Measurements from ENCODE around the gene SELENOV. TPM values are rescaled to one million over a fixed set of nuclear protein-coding genes. Genes with fewer than 3 reads are reported as not detected.

Gene SELENOV
- total and polyA plus RNA-seq, 9 of the 15 experiments (the other 6 are each of a cell fraction or from before 2014, with no cell fraction given), result 0.04 to 0.09 (median 0.06) TPM; not detected in 4

DNA sequence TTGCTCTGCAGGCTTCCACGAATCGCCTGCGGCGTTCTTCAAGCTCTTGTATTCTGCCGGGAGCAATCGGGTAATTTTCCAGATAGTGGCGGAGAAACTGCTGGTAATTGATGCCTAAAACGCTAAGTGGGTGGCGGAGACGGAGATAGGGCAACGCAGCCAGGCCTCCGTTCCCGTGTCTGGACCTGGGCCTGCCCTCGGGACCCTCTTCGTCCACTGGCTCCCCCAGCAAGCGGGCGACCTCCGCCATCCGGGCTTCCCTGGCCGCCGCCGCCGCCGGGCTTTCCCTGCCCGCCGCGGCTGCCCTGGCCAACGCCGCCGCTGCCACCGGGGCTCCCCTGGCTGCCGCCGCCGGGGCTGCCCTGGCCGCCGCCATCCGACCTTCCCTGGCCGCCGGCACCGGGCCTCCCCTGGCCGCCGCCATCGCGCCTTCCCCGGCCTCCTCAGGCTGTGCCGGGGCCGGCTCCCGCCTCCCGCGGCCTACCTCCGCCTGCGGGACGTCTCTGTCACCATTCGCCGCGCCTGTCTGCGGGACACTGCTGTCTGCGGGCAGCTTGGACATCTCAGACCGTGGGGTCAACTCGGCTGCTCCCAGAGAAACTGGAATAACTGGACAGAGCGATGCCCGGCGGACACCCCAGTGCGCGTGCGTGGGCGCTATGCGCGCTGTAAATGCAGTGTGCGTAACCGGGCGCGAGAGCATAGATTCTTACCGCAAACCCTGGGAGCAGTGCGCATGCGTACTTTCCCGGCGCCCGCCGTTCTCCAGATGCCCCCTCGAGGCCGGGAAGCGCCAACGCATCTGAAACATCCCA is 24.8 kb downstream of the SELENOV start, which contains the start of gene EID2 (continued):
- no peak for TF ChIP-seq FOXA3 (CRISPR knock-in tag; conservative IDR thresholded peaks at IDR 0.05 in 1 of 2, IDR thresholded peaks at IDR 0.05 in 1 of 2)
- peak; percentile 92 for TF ChIP-seq MEIS2 (IDR thresholded peaks at IDR 0.05; ENCODE audit: partially characterized antibody)
- peak; percentile 58 for TF ChIP-seq GTF2E2 (tag; IDR thresholded peaks at IDR 0.05)
- TF ChIP-seq KAT8 (IDR thresholded peaks at IDR 0.05; ENCODE audit: low read depth), result no peak
- TF ChIP-seq RFX5 (IDR thresholded peaks at IDR 0.05; ENCODE audit: low read depth, low read length), result no peak
- TF ChIP-seq, protein P1, sequence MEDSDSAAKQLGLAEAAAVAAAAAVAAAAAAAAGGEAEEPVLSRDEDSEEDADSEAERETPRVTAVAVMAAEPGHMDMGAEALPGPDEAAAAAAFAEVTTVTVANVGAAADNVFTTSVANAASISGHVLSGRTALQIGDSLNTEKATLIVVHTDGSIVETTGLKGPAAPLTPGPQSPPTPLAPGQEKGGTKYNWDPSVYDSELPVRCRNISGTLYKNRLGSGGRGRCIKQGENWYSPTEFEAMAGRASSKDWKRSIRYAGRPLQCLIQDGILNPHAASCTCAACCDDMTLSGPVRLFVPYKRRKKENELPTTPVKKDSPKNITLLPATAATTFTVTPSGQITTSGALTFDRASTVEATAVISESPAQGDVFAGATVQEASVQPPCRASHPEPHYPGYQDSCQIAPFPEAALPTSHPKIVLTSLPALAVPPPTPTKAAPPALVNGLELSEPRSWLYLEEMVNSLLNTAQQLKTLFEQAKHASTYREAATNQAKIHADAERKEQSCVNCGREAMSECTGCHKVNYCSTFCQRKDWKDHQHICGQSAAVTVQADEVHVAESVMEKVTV (CRISPR knock-in tag; IDR thresholded peaks at IDR 0.05), result no peak
- TF ChIP-seq KLF16 (IDR thresholded peaks at IDR 0.05), result peak; percentile 57; the same call in 1 of the 2 replicates
- TF ChIP-seq SNRNP70 (optimal IDR thresholded peaks at IDR 0.05; ENCODE audit: low read depth, low read length), result no peak
- TF ChIP-seq TEAD4 (IDR thresholded peaks at IDR 0.05; ENCODE audit: low read length), result peak; percentile 50; the same call in 1 of the 2 replicates
- TF ChIP-seq TEAD4 (CRISPR knock-in tag; IDR thresholded peaks at IDR 0.05; ENCODE audit: borderline replicate concordance), result no peak
- TF ChIP-seq, protein P2, sequence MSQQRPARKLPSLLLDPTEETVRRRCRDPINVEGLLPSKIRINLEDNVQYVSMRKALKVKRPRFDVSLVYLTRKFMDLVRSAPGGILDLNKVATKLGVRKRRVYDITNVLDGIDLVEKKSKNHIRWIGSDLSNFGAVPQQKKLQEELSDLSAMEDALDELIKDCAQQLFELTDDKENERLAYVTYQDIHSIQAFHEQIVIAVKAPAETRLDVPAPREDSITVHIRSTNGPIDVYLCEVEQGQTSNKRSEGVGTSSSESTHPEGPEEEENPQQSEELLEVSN (IDR thresholded peaks at IDR 0.05; ENCODE audit: borderline replicate concordance in 1 of 2, extremely low read depth in 1 of 2, insufficient read depth in 1 of 2, insufficient read length in 1 of 2, low read depth in 1 of 2, low read length in 1 of 2, poor library complexity in 1 of 2, severe bottlenecking in 1 of 2), result peak; percentile 67 to 68
- no peak for TF ChIP-seq HDAC2 (IDR thresholded peaks at IDR 0.05)
- TF ChIP-seq, protein P3, sequence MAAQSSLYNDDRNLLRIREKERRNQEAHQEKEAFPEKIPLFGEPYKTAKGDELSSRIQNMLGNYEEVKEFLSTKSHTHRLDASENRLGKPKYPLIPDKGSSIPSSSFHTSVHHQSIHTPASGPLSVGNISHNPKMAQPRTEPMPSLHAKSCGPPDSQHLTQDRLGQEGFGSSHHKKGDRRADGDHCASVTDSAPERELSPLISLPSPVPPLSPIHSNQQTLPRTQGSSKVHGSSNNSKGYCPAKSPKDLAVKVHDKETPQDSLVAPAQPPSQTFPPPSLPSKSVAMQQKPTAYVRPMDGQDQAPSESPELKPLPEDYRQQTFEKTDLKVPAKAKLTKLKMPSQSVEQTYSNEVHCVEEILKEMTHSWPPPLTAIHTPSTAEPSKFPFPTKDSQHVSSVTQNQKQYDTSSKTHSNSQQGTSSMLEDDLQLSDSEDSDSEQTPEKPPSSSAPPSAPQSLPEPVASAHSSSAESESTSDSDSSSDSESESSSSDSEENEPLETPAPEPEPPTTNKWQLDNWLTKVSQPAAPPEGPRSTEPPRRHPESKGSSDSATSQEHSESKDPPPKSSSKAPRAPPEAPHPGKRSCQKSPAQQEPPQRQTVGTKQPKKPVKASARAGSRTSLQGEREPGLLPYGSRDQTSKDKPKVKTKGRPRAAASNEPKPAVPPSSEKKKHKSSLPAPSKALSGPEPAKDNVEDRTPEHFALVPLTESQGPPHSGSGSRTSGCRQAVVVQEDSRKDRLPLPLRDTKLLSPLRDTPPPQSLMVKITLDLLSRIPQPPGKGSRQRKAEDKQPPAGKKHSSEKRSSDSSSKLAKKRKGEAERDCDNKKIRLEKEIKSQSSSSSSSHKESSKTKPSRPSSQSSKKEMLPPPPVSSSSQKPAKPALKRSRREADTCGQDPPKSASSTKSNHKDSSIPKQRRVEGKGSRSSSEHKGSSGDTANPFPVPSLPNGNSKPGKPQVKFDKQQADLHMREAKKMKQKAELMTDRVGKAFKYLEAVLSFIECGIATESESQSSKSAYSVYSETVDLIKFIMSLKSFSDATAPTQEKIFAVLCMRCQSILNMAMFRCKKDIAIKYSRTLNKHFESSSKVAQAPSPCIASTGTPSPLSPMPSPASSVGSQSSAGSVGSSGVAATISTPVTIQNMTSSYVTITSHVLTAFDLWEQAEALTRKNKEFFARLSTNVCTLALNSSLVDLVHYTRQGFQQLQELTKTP (IDR thresholded peaks at IDR 0.05; ENCODE audit: low read depth in 1 of 2, partially characterized antibody in 2 of 2), result no peak
- peak; percentile 81 for TF ChIP-seq POLR2B (IDR thresholded peaks at IDR 0.05; ENCODE audit: low read depth, partially characterized antibody)
- TF ChIP-seq RBM39 (optimal IDR thresholded peaks at IDR 0.05; ENCODE audit: low read depth, low read length), result no peak
- TF ChIP-seq NFIX (CRISPR knock-in tag; IDR thresholded peaks at IDR 0.05; ENCODE audit: low read depth), result no peak
- TF ChIP-seq CREBBP (IDR thresholded peaks at IDR 0.05; ENCODE audit: low read depth, low read length), result no peak
- TF ChIP-seq, protein P4, sequence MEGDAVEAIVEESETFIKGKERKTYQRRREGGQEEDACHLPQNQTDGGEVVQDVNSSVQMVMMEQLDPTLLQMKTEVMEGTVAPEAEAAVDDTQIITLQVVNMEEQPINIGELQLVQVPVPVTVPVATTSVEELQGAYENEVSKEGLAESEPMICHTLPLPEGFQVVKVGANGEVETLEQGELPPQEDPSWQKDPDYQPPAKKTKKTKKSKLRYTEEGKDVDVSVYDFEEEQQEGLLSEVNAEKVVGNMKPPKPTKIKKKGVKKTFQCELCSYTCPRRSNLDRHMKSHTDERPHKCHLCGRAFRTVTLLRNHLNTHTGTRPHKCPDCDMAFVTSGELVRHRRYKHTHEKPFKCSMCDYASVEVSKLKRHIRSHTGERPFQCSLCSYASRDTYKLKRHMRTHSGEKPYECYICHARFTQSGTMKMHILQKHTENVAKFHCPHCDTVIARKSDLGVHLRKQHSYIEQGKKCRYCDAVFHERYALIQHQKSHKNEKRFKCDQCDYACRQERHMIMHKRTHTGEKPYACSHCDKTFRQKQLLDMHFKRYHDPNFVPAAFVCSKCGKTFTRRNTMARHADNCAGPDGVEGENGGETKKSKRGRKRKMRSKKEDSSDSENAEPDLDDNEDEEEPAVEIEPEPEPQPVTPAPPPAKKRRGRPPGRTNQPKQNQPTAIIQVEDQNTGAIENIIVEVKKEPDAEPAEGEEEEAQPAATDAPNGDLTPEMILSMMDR (IDR thresholded peaks at IDR 0.05 in 2 of 3, conservative IDR thresholded peaks at IDR 0.05 in 1 of 3; ENCODE audit: insufficient read depth in 2 of 3, low read depth in 1 of 3, low read length in 3 of 3), result peak; percentile 81 to 91 (median 91)
- no peak for TF ChIP-seq MAFF (IDR thresholded peaks at IDR 0.05; ENCODE audit: low read length)

Data from K562 (cell line).